Activated naive CD8-positive, alpha-beta T cell (primary cell): ENCODE results near the gene NOTCH1.

Experiments
- H3K27ac Mint-ChIP-seq: one replicate; pipeline ENCODE4 v1.8.0; 2021; ENCODE audit warnings: mixed read lengths
- H3K27me3 Mint-ChIP-seq: one replicate; pipeline ENCODE4 v1.8.0; 2021; ENCODE audit warnings: mixed read lengths
- H3K36me3 Mint-ChIP-seq: one replicate; pipeline ENCODE4 v1.8.0; 2021; ENCODE audit warnings: mixed read lengths
- H3K4me1 Mint-ChIP-seq: one replicate; pipeline ENCODE4 v1.8.0; 2021; ENCODE audit warnings: low read depth, mixed read lengths
- H3K4me3 Mint-ChIP-seq: one replicate; pipeline ENCODE4 v1.8.0; 2021; ENCODE audit warnings: mild to moderate bottlenecking, mixed read lengths
- H3K9me3 Mint-ChIP-seq: one replicate; pipeline ENCODE4 v1.8.0; 2021; ENCODE audit warnings: low read depth, mixed read lengths

Gene NOTCH1

DNA sequence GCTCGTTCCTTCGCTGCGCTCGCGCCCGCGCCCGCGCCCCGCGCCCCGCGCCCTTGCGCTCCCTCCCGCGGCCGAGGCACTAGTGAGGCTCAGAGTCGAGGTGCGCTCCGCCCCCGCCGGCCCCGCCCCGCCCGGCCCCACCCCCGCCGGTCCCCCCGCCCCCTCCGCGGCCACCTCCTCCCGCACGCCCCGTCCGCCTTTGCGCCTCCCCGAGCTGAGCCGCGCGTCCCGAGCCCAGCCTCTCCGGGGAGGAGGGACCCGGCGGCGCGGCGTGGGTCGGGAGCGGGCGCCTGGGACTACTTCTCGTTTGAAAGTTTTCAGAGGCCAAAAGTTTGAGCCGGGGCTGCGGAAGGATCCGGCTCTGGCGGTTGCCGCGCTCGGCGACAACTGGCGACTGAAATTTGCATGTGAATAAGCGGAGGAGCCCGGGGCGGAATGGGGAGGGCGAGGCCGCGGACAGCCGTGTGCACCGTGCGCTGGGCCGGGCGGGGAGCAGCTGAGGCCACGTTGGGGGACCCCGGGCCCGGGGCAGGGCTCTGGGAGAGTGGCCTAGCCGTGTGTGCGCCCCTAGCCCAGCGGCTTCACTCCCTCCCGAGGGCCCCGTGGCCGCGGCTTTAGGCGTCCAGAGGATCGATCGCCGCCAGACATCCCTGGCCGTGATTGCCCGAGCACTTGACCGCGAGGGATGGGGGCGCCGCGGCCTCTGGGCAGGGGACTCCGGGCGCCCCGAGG is at the start of gene NOTCH1:
TSS of gene NOTCH1 (minus strand) at position 84 of the 732 bp plus-strand sequence. CDS start 262 bp downstream, outside the sequence.
- Mint-ChIP-seq H3K27ac (peak within 1 kb of the TSS; percentile 87), H3K36me3 (no peaks in the 10 kb centered on the region), H3K4me1 (peaks cover 13% of the 10 kb centered on the region), H3K4me3 (peak within 1 kb of the TSS; percentile 91), H3K27me3 (no peaks in the 10 kb centered on the region), H3K9me3 (no peaks in the 10 kb centered on the region)

DNA sequence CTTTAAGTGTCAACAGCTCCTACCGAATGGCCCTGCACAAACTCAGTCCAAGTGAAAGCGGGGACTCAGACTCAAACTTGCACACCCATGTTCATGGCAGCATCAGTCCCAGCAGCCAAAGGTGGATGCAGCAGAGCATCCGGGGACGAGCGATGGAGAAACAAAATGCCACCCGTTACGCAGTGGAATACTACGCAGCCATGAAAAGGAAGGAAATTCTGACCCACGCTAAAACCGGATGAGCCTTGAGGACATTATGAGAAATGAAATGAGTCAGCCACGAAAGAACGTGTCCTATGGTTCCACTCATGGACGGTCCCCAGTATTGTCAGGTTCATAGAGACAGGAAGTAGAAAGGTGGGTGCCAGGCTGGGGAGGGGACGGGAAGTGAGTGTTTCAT is 48.6 kb upstream of the NOTCH1 start:
- Mint-ChIP-seq H3K27ac (no peak overlapping the region), H3K9me3 (no peaks in the 10 kb centered on the region), H3K36me3 (no peaks in the 10 kb centered on the region), H3K27me3 (no peaks in the 10 kb centered on the region), H3K4me3 (no peak overlapping the region), H3K4me1 (no peaks in the 10 kb centered on the region)

DNA sequence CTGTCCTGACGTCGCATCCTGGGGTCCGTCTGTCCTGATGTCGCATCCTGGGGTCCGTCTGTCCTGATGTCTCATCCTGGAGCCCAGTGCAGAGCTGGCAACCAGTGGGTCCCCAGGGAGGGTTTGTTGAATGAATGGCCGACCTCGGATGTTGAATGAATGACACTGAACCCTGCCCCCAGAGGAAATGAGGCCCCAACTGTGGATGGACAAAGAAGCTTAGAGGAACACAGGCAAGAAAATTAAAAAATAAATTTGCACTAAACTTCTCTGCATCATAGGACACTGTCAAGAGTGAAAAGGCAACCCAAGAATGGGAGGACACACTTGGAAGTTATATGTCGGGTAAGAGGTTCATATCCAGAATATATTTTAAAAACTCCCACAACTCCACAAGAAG is 47.7 kb upstream of the NOTCH1 start:
- H3K4me3 Mint-ChIP-seq, result no peak overlapping the region
- H3K36me3 Mint-ChIP-seq, result no peaks in the 10 kb centered on the region
- H3K4me1 Mint-ChIP-seq, result peaks cover 8% of the 10 kb centered on the region
- no peaks in the 10 kb centered on the region for H3K9me3 Mint-ChIP-seq
- H3K27ac Mint-ChIP-seq, result no peak overlapping the region
- H3K27me3 Mint-ChIP-seq, result no peaks in the 10 kb centered on the region

DNA sequence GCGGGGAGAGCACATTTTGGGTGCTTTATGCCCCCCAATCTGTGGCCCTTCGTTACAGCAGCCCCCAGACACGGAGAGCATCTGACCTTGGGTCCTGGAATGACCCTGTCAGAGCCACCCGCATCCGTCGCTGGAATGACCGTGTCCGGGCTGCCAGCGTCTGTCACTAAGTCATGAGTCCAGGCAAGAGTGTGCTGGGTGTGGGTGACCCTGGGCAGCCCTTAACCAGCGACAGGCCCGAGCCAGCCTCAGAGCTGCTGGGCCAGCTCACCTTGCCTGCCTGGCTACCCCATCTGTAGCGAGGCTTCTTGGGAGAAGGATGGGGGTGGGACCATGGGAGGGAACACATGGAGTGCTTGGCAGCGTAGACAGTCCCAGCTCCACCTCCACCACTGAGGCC is 46.8 kb upstream of the NOTCH1 start:
- Mint-ChIP-seq H3K27me3 (no peaks in the 10 kb centered on the region), H3K4me3 (no peak overlapping the region), H3K4me1 (peaks cover 13% of the 10 kb centered on the region), H3K27ac (no peak overlapping the region), H3K9me3 (no peaks in the 10 kb centered on the region), H3K36me3 (no peaks in the 10 kb centered on the region)

DNA sequence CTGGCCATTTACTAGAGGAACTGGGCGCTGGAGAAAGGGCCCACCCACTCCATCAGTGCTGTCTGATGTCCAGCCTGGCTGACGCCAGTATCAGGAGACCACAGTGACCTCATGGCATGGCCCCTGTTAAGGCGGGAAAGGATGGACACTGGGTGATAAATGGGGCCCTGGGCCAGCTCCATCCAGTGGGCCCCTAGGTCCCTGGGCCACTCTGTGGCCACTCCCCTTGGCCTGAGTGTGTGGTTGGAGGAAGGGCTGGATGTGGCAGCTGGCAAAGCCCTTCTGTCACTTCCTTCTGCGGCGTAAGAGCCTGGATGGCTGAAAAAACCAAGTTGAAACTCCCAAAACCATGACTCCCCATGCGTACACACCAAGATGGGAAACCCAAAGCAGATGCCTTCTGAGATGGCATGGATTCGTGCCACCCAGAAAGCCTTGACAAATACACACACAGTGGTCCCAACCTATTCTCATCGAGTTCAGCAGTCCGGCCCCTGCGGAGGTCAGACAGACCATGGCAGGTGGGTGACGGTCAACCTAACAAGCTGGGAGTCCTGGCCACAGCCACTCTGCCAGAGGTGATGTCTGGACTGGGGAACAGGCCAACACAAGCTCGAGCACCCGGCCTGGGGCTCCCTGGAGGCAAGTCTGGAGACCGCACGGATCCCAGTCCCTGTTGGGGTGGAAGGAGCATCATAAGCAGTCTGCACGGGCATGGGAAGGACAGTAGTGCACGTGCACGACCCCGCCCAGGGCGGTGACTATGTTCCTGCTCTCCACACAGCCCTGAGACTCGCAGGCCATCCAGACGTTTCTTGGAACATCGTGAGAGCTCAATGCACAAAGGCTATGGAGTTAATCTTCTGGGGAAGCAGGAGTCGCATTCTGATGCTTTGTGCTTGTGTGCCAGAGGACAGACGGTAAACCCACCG is 45.2 kb upstream of the NOTCH1 start:
- no peaks in the 10 kb centered on the region for H3K36me3 Mint-ChIP-seq
- no peak overlapping the region for H3K27ac Mint-ChIP-seq

DNA sequence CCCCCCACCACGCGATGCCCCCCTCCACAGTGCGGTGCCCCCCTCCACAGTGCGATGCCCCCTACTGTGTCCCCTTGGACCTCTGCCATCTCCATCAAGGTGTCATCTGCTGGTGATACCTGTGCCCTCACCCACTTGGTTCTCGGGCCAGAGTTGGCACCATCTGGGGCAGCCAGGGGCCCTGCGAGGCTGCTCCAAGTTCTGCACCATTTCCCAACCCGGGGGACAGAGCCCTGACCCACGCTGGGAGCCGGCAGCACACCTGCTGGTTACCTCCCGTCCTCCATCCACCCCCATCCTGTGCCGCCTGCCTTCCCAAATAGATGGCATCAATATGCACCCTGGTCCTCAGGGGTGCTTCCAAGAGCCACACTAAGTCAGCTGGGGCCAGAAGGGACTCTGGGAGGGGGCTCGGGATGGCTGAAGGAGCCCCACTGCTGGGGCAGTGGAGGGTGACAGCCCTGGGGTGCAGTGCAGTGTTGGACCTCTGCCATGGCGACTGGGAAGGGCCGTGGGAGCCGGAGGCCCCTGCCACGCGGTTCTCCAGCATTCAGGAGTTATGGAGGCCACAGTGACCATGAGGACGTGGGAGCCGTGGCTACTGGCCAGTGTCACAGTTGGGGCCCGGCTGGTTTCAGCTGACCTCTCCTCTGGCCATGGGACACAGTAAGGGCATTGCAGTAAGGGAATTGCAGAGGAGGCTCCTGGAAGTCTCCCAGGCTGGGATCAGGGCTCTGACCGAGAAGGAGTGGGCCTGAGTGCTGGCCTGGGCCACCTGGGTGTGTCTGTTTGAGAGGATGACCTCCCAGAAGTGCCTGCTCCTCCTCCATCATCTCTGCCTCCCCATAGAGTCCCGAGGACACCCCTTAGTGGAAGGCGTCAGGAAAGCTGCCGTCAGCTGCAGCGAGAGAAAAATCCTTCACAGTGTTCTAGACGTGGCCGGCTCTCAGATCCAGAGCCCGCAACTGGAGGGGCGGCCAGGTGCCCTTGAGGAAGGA is 44.2 kb upstream of the NOTCH1 start:
- Mint-ChIP-seq H3K9me3 (no peaks in the 10 kb centered on the region), H3K36me3 (no peaks in the 10 kb centered on the region), H3K27me3 (no peaks in the 10 kb centered on the region), H3K27ac (no peak overlapping the region), H3K4me1 (peaks cover 16% of the 10 kb centered on the region), H3K4me3 (no peak overlapping the region)

More for the DNA sequence above, 45.2 kb upstream of the NOTCH1 start:
- H3K4me1 Mint-ChIP-seq, result peaks cover 16% of the 10 kb centered on the region
- no peak overlapping the region for H3K4me3 Mint-ChIP-seq
- H3K9me3 Mint-ChIP-seq, result no peaks in the 10 kb centered on the region
- H3K27me3 Mint-ChIP-seq, result no peaks in the 10 kb centered on the region

DNA sequence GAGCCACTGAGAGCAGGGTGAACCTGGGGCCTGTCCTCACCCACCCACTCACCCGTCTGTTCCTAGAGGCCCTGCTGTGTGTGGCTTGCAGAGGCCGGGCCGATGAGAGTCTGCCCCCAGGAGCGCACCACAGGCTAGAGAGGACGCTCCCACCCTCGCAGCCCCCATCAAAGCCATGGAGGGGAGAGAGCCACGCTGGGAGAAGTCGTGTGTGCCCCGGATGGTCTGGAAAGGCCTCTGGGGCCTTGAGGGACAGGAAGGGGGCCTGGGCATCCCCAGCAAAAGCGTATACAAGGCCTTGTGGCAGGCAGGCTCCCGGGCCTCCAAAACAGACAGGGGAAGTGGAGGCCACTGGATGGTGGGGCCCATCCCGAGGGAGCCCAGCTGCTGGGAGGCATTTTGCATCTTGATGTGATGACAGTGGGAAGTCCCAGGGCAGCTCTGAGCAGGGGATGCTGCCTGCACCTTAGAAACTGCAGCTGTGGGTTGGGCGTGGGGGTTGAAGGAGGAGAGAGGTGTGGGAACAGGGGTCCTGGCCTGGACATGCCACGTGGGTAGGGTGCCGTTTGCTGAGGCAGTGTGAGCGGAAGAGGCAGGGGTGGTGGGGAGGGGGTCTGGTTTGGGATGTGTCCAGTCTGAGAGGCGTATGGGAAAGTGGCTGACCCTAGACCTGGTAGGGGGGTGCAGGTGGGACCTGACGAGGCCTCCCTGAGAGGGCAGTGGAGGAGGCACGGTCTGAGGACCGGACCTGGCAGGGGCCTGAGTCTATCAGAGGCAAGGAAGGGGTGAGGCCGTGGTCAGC is 43.0 kb upstream of the NOTCH1 start:
- H3K27ac Mint-ChIP-seq, result no peak overlapping the region

DNA sequence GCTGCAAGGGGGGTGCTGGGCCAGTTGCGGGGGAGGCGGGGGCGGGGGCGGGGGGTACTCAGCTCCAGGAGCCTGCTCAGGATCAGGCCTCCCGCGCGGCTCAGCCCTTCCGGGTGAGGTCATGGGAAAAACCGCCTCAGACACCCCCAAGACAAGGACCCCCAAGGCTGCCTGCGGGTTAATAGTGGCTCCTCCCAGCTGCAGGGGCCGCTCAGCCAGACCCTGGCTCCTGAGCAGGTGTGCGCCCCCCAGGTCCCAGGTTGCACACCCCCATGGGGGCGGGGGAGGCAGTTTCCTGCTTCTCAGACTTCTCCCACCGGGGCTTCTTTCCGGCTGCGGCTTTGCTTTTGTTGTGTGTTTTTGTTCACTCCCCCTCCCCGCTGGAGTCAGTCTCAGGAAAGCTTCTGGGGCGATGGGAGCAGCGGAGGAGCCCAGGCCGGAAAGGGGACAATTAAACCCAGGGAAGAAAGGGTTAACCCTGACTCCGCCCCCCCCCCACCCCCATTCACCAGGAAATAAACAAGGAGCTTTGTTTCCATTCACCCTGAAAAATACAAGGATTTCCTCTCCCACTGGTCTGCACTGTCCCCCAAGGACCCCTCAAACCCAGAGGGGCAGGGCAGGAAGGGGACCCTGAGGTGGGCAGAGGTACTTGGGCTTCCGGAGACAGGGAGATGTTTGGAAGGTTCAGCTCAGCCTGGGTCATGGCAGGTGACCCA is 42.3 kb upstream of the NOTCH1 start:
- Mint-ChIP-seq H3K27ac (peak overlapping the region; percentile 16), H3K4me3 (peak overlapping the region; percentile 60), H3K4me1 (peaks cover 16% of the 10 kb centered on the region), H3K36me3 (no peaks in the 10 kb centered on the region), H3K9me3 (no peaks in the 10 kb centered on the region), H3K27me3 (no peaks in the 10 kb centered on the region)

More for the DNA sequence above, 43.0 kb upstream of the NOTCH1 start:
- Mint-ChIP-seq H3K4me1 (peaks cover 16% of the 10 kb centered on the region), H3K27me3 (no peaks in the 10 kb centered on the region), H3K9me3 (no peaks in the 10 kb centered on the region), H3K36me3 (no peaks in the 10 kb centered on the region), H3K4me3 (peak overlapping the region; percentile 60)

DNA sequence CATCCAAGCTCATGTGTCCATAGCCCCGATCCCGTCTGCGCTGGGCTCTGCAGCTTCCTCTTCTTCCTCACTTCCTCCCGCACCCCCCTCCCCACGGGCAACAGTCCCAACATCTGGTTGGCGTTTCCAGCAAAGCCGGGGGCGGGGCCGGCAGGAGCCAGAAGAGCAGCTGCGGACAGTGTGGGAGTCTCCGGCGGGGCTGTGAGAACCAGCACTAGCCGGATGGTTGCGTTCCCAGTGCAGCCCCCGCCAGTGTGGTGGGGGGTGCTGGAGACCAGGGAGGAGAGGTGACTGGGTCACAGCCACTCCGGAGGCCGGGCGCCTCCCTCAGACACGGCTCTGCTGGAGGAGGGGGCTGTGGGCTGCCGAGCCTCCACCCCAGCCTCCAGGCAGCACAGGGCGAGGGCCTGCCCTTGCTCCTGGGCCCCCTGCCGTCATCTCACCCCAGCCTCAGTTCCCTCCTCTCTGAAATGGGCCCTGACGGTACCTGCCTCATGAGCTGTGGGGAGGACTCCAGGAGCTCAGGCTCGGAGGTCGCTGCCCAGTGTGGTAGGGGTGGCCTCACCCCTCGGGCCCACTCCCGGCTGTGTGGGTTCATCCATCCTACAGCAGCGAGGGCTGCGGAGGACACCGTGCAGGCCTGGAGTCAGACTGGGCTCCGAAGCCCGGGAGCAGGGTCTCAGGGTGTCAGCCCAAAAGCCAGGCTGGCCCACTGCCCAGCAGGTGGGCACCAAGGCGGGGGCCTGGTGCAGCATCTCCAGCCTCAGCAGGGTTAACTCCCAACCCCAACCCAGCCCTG is 41.5 kb upstream of the NOTCH1 start:
- no peak overlapping the region for H3K27ac Mint-ChIP-seq
- no peaks in the 10 kb centered on the region for H3K36me3 Mint-ChIP-seq
- no peaks in the 10 kb centered on the region for H3K9me3 Mint-ChIP-seq
- peaks cover 16% of the 10 kb centered on the region for H3K4me1 Mint-ChIP-seq
- no peak overlapping the region for H3K4me3 Mint-ChIP-seq
- H3K27me3 Mint-ChIP-seq, result no peaks in the 10 kb centered on the region

DNA sequence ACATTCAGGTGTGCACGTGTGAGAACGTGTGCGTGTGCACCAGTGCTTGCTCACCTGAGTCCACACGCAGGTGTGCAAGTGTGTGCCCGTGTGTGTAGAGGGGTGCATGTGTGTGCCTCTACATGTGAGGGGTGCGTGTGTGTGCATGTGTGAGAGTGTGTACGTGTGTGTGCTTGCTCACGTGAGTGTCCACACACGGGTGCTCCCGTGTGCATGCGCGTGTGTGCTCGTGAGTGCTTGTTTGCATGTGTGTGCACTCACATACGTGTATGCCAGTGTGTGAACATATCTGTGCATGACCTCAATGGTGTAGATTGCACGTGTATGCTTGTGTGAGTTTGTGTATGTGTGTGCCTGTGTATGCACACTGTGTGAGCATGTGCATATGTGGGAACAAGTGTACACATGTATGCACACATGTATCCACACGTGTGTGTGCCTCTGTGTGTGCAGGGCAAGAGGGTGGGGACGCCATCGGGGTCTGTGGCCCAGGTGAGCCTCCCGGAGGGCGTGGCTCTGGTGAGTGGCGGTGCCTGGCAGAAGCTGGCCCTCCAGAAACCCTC is 40.6 kb upstream of the NOTCH1 start:
- no peaks in the 10 kb centered on the region for H3K9me3 Mint-ChIP-seq
- no peaks in the 10 kb centered on the region for H3K36me3 Mint-ChIP-seq
- peaks cover 16% of the 10 kb centered on the region for H3K4me1 Mint-ChIP-seq
- H3K4me3 Mint-ChIP-seq, result no peak overlapping the region
- no peaks in the 10 kb centered on the region for H3K27me3 Mint-ChIP-seq
- H3K27ac Mint-ChIP-seq, result no peak overlapping the region

DNA sequence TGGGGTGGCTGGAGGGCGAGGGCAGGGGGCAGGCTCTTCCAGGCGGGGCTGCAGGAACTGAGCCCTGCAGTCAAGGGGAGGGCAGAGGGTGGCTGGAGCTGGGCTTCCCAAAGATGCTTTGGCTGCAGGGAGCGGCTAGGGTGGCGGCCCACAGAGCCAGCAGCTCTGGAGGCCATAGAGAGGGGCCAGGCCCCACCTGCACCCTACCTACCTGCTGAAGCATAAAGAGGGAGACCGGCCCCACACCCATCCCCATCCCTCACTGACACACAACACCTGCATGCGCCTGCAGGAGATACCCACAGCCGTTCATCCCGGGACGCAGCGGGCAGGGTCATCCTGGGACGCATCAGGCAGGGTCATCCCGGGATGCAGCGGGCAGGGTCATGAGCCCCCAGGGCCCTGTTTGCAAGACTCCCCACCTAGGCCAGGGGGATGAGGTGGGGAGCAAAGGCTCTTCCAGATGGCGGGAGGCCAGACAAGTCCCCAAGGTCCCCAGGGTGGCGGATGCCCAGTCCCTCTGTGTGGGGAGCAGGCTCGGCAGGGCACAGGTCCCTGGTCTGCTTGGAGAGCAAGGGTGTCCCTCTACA is 39.8 kb upstream of the NOTCH1 start:
- Mint-ChIP-seq H3K9me3 (no peaks in the 10 kb centered on the region), H3K4me3 (no peak overlapping the region), H3K27ac (no peak overlapping the region), H3K27me3 (no peaks in the 10 kb centered on the region), H3K36me3 (no peaks in the 10 kb centered on the region), H3K4me1 (peaks cover 16% of the 10 kb centered on the region)

DNA sequence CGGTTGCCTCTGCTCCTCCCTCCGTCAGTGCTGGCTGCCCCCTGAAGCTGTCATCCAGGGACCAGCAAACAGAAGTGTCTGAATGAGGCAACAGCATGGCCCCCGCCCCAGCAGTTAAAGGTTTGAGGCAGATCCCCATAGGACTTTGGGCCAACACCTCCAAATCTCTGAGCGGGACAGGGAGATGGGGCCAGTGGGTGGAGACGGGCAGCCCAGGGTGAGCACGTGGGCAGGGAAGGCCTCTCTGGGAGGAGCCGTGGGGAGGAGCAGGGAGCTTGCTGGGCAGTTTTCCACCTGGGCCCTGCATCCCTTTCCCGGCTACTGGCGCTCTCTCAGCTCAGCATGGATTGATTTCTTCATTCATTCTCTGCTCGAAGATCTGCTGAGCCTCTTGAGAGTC is 39.1 kb upstream of the NOTCH1 start:
- Mint-ChIP-seq H3K27ac (no peak overlapping the region), H3K9me3 (no peaks in the 10 kb centered on the region), H3K4me1 (peaks cover 16% of the 10 kb centered on the region), H3K27me3 (no peaks in the 10 kb centered on the region), H3K4me3 (no peak overlapping the region), H3K36me3 (no peaks in the 10 kb centered on the region)
